A673 (cell line): ENCODE measurements around the gene SDF2L1.

Experiments used
- CTCF ChIP-seq: fragments of 300-800, 200-600 bp; sonication (generic); conservative IDR thresholded peaks from 2 replicates; pipeline ENCODE4 v1.5.1; 2017; ENCODE audit warnings: low read depth, mild to moderate bottlenecking, antibody characterized with exemption, low read length, moderate library complexity, mixed read lengths
- EZH2 ChIP-seq: fragments of 200-600 bp; sonication (generic); IDR thresholded peaks from 2 replicates; pipeline ENCODE4 v1.6.1; 2017; ENCODE audit warnings: borderline replicate concordance, low read depth, mild to moderate bottlenecking, mixed read lengths, antibody characterized with exemption, low read length; ENCODE audit not compliant: poor library complexity, severe bottlenecking

- TF ChIP-seq CTCF, result no peak
- TF ChIP-seq EZH2, result no peak
Measured at GRCh38 chr22:21683401-21683811, 41.3 kb downstream of the SDF2L1 start.
